ENCODE data around the gene PLSCR2. TPM values are rescaled to one million over a fixed set of nuclear protein-coding genes. Genes with fewer than 3 reads are reported as not detected.

PLSCR2 gene
- total and polyA plus RNA-seq, 10 of the 15 experiments (the other 5 are each of a cell fraction or from before 2014, with no cell fraction given): not detected

DNA sequence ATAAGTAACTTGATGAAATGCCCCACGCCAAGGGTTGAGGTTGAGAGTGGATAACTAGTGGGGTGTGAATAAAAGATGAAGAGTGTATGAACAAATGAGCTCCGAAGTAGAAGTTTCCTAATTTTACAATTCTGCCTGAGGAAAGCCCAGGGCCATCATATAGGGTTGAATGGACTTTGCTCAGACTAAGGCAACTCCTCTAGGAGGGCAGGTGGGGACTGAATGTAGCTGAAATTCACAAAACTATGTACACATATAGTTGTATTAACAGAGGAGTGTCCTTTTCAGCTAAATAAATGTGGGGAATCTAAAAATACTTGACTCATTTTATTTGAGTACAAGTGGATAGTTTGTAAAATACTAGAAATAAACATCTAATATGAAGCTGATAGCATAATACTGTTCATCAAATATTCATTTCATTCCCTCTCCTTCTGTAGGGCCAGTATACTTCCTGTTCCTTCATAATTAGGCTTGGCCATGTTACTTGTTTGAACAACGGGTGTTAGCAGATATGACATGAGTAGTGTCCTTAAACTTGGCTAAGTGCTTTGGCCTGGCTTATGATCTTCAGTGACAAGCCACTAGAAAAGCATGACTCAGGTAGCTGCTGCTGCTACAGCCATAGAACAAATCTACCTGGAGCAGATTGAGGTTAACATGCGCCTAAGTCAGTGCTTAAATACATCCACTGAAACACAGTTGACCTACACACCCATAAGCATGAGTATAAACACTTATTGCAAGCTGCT is 48.5 kb upstream of the PLSCR2 start:
- H4K20me1 ChIP-seq (ENCODE audit: control insufficient read depth, insufficient read depth): no peaks in the 10 kb centered on the region
- H3K4me2 ChIP-seq (ENCODE audit: control insufficient read depth, insufficient read depth): no peak overlapping the region
- H3K4me3 ChIP-seq: no peak overlapping the region
- no peaks in the 10 kb centered on the region for H3K79me2 ChIP-seq (ENCODE audit: control insufficient read depth, insufficient read depth, low read length)
- H3K27me3 ChIP-seq (replicated peaks in 1 of 2; ENCODE audit: control insufficient read depth in 2 of 2, insufficient read depth in 2 of 2, low read length in 1 of 2): no peaks in the 10 kb centered on the region
- RAD21 ChIA-PET (ENCODE audit: unreplicated experiment): no interaction called here
- DNase-seq (ENCODE audit: low read depth, low spot score): no peak
- BruUV-seq (replicated peaks): no TSS peak
- intact Hi-C loops (cut with micrococcal nuclease; ENCODE audit: unreplicated experiment) (no loop called here), in situ Hi-C loops (cut with MboI) (no loop called here)
- CTCF ChIA-PET: interaction anchor here (0.6 to 1.5 kb wide), 4 partner anchors 12 to 266 kb away, joined by 3 to 5 read pairs (median 4); no protein-coding TSS in a partner anchor
- no peak for FAIRE-seq
- H3K36me3 ChIP-seq (ENCODE audit: control insufficient read depth in 2 of 2, insufficient read depth in 2 of 2, low read length in 1 of 2): peaks cover 0 to 6% of the 10 kb centered on the region in 2 experiments; a peak in 3 of 4 replicates
- no peak overlapping the region for H3K27ac ChIP-seq (ENCODE audit: control insufficient read depth, insufficient read depth)
- no peak for ATAC-seq
- H2AFZ ChIP-seq (ENCODE audit: control insufficient read depth, low read depth, low read length): no peak overlapping the region
- WGBS (ENCODE audit: insufficient coverage, insufficient replicate concordance, low lambda C conversion rate, missing lambda C conversion rate): 98% methylated on average over 4 of the region's 4 CpGs
- H3K9me3 ChIP-seq (replicated peaks; ENCODE audit: control insufficient read depth, insufficient read depth, low read length): no peaks in the 10 kb centered on the region
- H3K9ac ChIP-seq (ENCODE audit: control insufficient read depth, insufficient read depth, low read length): no peak overlapping the region
- SMC1A ChIA-PET (ENCODE audit: uncharacterized antibody, unreplicated experiment): interaction anchor here (0.9 to 2.1 kb wide), 4 partner anchors 10 to 22 kb away, joined by 3 to 11 read pairs (median 6); no protein-coding TSS in a partner anchor
- no peaks in the 10 kb centered on the region for H3K4me1 ChIP-seq (ENCODE audit: control insufficient read depth, insufficient read depth, low read length)
- POLR2A ChIA-PET: no interaction called here
- TF ChIP-seq SPI1 (IDR thresholded peaks at IDR 0.05; ENCODE audit: borderline replicate concordance, insufficient read depth, low read depth, low read length): no peak
- no peak for TF ChIP-seq SREBF2 (IDR thresholded peaks at IDR 0.05; ENCODE audit: low read length)
- TF ChIP-seq ZBTB40 (IDR thresholded peaks at IDR 0.05; ENCODE audit: borderline replicate concordance): no peak
- TF ChIP-seq BACH1 (IDR thresholded peaks at IDR 0.05; ENCODE audit: borderline replicate concordance): no peak
- no peak for TF ChIP-seq IKZF1 (conservative IDR thresholded peaks at IDR 0.05)
- no peak for TF ChIP-seq RELB (IDR thresholded peaks at IDR 0.05; ENCODE audit: low read depth)
- TF ChIP-seq, protein P1, sequence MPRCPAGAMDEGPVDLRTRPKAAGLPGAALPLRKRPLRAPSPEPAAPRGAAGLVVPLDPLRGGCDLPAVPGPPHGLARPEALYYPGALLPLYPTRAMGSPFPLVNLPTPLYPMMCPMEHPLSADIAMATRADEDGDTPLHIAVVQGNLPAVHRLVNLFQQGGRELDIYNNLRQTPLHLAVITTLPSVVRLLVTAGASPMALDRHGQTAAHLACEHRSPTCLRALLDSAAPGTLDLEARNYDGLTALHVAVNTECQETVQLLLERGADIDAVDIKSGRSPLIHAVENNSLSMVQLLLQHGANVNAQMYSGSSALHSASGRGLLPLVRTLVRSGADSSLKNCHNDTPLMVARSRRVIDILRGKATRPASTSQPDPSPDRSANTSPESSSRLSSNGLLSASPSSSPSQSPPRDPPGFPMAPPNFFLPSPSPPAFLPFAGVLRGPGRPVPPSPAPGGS (IDR thresholded peaks at IDR 0.05; ENCODE audit: borderline replicate concordance, insufficient read depth, low read depth, low read length, poor library complexity, severe bottlenecking): no peak
- no peak for TF ChIP-seq ZNF687 (IDR thresholded peaks at IDR 0.05)
- TF ChIP-seq ZNF24 (IDR thresholded peaks at IDR 0.05): no peak
- TF ChIP-seq MEF2A (IDR thresholded peaks at IDR 0.05; ENCODE audit: insufficient read depth, low read depth, low read length): no peak
- no peak for TF ChIP-seq POU2F2 (IDR thresholded peaks at IDR 0.05; ENCODE audit: borderline replicate concordance, low read depth, low read length)

Measured in GM12878 (cell line).